Lower leg skin (tissue), 4 donors: ENCODE data around the gene SEL1L3. TPM values are rescaled to one million over a fixed set of nuclear protein-coding genes. Genes with fewer than 3 reads are reported as not detected.
A peak's percentile ranks its signal among the peaks of the same experiment; 100 is the strongest.

Experiments
- DNase-seq, 2 donors: peaks; one replicate each; pipeline ENCODE4 v3.0.0-alpha.2; 2019; ENCODE audit warnings: low spot score in 2 of 2
- H3K4me3 ChIP-seq: fragments of 200-600 bp; sonication (generic); 2 replicates; pipeline ENCODE4 v1.5.1; 2017; ENCODE audit warnings: mild to moderate bottlenecking, low read depth; ENCODE audit not compliant: poor library complexity, severe bottlenecking
- POLR2A ChIP-seq, 2 donors: fragments of 450-650 bp; IDR thresholded peaks; one replicate each; pipeline ENCODE4 v1.6.1; 2016 to 2017; ENCODE audit warnings: antibody characterized with exemption in 2 of 2, mild to moderate bottlenecking in 1 of 2, moderate library complexity in 1 of 2
- WGBS, 2 donors: methylation state at CpG; one replicate each; pipeline ENCODE4 v1.1.5; 2018; 5-methylcytosine and 5-hydroxymethylcytosine counted together
- intact Hi-C: fragments of 100-400 bp; cut with DNase I; formaldehyde crosslinking; loops from one replicate; pipeline ENCODE4 v1.15.0; 2023; ENCODE audit warnings: low total_unique reads
- total RNA-seq, 4 donors: library from RNA; depleted of rRNA; stranded (reverse); fragments of >200 nt; gene quantifications; one replicate each; pipeline ENCODE4 v1.1.0, GENCODE V29; 2016
- TF ChIP-seq, protein P1 (sequence below), 3 donors: fragments of 450-650 bp; IDR thresholded peaks; one replicate each; pipeline ENCODE4 v1.5.1; 2016; ENCODE audit warnings: antibody characterized with exemption in 3 of 3, mild to moderate bottlenecking in 3 of 3, moderate library complexity in 2 of 3

SEL1L3 gene
- total RNA-seq, 4 donors from 2014 or later: 5.2 to 20.1 (median 5.9) TPM

DNA sequence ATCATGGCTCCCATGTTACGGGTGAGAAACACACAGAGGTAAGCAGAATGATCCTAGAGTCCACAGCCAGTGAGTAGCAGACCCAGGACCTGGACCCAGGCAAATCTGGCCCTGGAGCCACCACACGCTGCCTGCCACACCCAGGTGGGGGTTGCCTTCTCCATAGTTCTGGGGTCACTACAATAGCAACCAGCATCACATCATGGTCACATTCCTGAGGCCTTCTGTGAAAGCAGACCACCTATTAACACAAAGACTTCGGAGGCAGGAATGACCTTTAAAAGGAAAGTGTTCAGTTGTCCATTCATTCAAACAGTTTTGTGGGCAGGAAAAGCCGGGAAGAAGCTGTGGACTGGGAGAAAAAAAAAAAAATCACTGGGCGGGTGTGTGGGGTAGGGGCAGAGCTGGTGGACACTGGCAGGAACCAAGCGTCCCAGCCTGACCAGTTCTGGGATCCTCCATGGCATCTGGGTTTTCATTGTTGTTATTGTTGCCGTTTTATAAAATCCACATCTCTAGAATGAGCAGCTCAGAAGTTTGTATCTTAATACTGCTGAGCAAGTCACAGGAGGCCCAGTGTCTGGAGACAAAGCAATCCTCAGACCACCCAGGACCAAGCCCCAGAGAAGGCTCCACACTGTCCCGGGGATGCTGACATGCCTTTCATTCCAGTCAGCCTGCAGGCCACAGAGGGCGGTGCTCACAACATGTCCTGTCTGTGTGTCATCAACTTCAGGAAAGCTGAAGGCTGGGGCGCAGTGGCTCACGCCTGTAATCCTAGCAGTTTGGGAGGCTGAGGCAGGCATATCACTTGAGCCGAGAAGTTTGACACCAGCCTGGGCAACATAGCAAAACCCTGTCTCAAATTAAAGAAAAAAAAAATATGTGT is 67.0 kb downstream of the SEL1L3 start:
- intact Hi-C loops: no loop called here
- 73 to 75% methylated on average over 12 of the region's 12 CpGs for WGBS, 2 donors
- TF ChIP-seq, protein P1, sequence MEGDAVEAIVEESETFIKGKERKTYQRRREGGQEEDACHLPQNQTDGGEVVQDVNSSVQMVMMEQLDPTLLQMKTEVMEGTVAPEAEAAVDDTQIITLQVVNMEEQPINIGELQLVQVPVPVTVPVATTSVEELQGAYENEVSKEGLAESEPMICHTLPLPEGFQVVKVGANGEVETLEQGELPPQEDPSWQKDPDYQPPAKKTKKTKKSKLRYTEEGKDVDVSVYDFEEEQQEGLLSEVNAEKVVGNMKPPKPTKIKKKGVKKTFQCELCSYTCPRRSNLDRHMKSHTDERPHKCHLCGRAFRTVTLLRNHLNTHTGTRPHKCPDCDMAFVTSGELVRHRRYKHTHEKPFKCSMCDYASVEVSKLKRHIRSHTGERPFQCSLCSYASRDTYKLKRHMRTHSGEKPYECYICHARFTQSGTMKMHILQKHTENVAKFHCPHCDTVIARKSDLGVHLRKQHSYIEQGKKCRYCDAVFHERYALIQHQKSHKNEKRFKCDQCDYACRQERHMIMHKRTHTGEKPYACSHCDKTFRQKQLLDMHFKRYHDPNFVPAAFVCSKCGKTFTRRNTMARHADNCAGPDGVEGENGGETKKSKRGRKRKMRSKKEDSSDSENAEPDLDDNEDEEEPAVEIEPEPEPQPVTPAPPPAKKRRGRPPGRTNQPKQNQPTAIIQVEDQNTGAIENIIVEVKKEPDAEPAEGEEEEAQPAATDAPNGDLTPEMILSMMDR (IDR thresholded peaks at IDR 0.05): no peak
- no peak for TF ChIP-seq POLR2A (IDR thresholded peaks at IDR 0.05)
- no peak overlapping the region for H3K4me3 ChIP-seq
- peak in 1 of 2 donors; percentile 68 for DNase-seq

DNA sequence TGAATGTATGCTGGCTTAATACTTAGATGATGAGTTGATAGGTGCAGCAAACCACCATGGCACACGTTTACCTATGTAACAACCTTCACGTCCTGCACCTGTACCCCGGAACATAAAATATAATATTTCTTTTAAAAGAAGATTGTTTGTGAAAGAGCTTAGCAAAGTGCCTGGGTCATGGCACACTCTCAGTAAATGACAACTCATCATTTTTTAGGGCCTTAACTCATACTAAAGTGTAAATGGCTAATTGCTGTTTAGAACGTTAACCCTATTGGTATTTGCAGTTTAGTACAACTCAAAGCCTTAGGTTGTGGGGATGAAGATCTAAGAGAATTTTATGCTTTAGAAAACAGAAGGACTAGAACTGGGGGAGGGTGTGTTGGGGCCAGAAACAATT is 67.7 kb downstream of the SEL1L3 start:
- TF ChIP-seq, protein P1 (IDR thresholded peaks at IDR 0.05): no peak
- TF ChIP-seq POLR2A (IDR thresholded peaks at IDR 0.05): no peak

GRCh38 chr4:25792876-25793275 is 69.9 kb downstream of the SEL1L3 start:
- 91 to 97% methylated on average over 4 of the region's 4 CpGs for WGBS, 2 donors
- DNase-seq: peak in 1 of 2 donors; percentile 12
- H3K4me3 ChIP-seq: no peak overlapping the region
- TF ChIP-seq, protein P1 (IDR thresholded peaks at IDR 0.05): no peak
- intact Hi-C loops: no loop called here

More for the DNA sequence above, 67.7 kb downstream of the SEL1L3 start:
- DNase-seq: no peak
- intact Hi-C loops: no loop called here
- WGBS, 2 donors: 94 to 95% methylated on average over 4 of the region's 4 CpGs
- H3K4me3 ChIP-seq: no peak overlapping the region

DNA sequence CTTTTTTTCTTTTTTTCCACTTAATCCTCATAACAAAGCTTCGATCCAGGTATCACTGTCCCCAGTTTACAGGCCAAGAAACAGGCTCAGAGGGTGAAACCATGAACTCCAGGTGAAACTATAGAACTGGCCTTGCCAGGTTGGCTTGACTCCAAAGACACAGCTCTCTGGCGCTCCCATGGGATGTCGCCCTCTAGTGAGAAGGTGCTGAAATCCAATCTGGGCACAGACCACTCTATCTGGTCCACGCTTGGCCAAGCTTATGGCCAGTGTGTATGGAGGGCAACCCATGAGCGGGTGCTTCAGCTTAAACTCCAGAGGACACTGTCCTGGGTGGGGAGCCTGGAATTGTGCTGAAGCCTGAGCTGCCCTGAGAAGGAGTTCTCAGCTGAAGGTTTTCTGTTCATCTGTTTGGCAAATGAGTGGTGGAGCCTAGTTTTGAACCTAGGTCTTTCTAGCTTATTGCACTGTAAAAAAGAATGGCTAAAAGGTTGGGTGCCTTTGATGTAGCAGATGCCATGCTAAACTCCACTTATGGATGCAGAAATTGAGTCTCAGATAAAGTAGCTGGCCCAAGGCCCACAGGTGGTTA is 70.5 kb downstream of the SEL1L3 start:
- peak in 1 of 2 donors; percentile 48 for DNase-seq
- intact Hi-C loops: no loop called here
- TF ChIP-seq, protein P1 (IDR thresholded peaks at IDR 0.05): no peak
- TF ChIP-seq POLR2A (IDR thresholded peaks at IDR 0.05): no peak
- H3K4me3 ChIP-seq: no peak overlapping the region
- WGBS, 2 donors: 80 to 91% methylated on average over 5 of the region's 5 CpGs

DNA sequence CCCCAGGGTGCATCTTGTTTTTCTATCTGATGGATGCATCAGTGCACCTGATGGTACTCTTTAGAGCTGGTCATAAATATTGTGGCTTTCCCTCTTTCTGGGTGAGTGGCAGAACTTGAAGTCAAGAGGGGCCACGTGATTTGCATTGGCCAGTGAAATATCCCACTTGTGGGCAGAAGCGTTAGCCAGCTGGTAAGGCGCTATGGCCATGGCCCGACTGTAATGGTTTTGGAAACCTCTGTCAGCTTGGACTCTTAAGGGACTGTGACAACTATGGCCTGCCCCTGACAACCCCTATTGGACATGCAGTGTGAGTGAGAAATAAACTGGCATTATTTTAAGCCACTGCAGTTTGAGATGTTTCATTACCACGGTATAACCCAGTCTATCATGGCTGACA is 72.8 kb downstream of the SEL1L3 start:
- 94 to 96% methylated on average over 5 of the region's 5 CpGs for WGBS, 2 donors
- no peak for TF ChIP-seq POLR2A (IDR thresholded peaks at IDR 0.05)
- TF ChIP-seq, protein P1 (IDR thresholded peaks at IDR 0.05): no peak
- peak in 1 of 2 donors; percentile 66 for DNase-seq
- intact Hi-C loops: no loop called here
- H3K4me3 ChIP-seq: no peak overlapping the region
